T-helper 2 cell treated with Interferon-gamma antibody and Interleukin-4, amounts not matched to agents 5 μg/mL and 100 μg/mL, for 36 hours (primary cell): ENCODE results near the gene GAL3ST3.
"Not testable (repeated sequence)": the region's sequence is repeated elsewhere in the genome, so short reads cannot be mapped to it uniquely, and the experiment has no call there.

Source experiments
- DNase-seq: peaks from one replicate; pipeline ENCODE4 v3.0.0; 2021; ENCODE audit warnings: low spot score
- H3K27ac Mint-ChIP-seq: one replicate; pipeline ENCODE4 v1.8.0; 2021; ENCODE audit warnings: mild to moderate bottlenecking, mixed read lengths
- H3K27me3 Mint-ChIP-seq: one replicate; pipeline ENCODE4 v1.8.0; 2021; ENCODE audit warnings: low read depth, mixed read lengths
- H3K36me3 Mint-ChIP-seq: one replicate; pipeline ENCODE4 v1.8.0; 2021; ENCODE audit warnings: low read depth, mixed read lengths
- H3K4me1 Mint-ChIP-seq: one replicate; pipeline ENCODE4 v1.8.0; 2021; ENCODE audit warnings: low read depth, mixed read lengths
- H3K4me3 Mint-ChIP-seq: one replicate; pipeline ENCODE4 v1.8.0; 2022; ENCODE audit warnings: mild to moderate bottlenecking, moderate library complexity, mixed read lengths
- H3K9me3 Mint-ChIP-seq: one replicate; pipeline ENCODE4 v1.8.0; 2021; ENCODE audit warnings: mixed read lengths

Gene GAL3ST3

DNA sequence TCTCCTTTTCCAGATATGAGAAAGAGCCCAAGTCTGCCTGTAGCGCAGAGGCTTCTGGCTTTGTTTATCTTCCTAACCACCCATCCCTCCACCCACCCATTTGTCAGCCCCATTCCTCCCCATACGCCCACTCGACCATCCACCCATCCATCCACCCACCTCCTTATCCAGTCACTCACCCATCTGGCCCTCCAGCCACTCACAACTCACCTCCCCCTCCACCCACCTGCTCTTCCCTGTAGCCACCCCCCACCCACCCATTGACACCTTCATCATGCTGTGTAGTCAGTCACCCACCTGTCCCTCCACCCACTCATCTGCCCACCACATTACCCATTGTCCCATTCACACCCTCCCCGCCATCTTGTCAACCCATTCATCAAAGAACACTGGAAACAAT is 31.6 kb downstream of the GAL3ST3 start:
- Mint-ChIP-seq H3K27ac (no peak overlapping the region), H3K36me3 (no peaks in the 10 kb centered on the region), H3K9me3 (no peaks in the 10 kb centered on the region), H3K27me3 (peaks cover 10% of the 10 kb centered on the region), H3K4me1 (peaks cover 7% of the 10 kb centered on the region), H3K4me3 (no peak overlapping the region)
- DNase-seq: peak; percentile 19

DNA sequence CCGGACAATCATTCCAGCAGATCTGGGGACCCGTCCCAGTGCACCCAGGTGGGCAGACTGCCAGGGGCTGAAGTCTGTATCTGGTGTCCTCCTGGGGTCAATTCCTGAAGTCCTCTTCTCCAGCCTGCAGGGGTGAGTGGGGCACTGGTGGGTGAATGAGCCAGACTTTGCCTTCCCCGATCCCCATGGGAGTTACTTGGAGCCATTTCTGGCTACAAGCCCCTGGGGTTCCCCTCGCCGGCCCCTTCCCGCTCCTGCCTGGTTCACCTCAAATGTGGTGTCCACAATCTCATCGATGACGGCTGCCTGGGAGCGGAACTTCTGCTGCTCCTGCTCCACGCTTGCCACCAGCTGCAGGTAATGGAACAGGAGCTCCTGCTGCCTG is 32.2 kb downstream of the GAL3ST3 start:
- no peak for DNase-seq
- Mint-ChIP-seq H3K27me3 (peaks cover 10% of the 10 kb centered on the region), H3K4me1 (peaks cover 4% of the 10 kb centered on the region), H3K9me3 (no peaks in the 10 kb centered on the region), H3K4me3 (no peak overlapping the region), H3K27ac (no peak overlapping the region), H3K36me3 (no peaks in the 10 kb centered on the region)

DNA sequence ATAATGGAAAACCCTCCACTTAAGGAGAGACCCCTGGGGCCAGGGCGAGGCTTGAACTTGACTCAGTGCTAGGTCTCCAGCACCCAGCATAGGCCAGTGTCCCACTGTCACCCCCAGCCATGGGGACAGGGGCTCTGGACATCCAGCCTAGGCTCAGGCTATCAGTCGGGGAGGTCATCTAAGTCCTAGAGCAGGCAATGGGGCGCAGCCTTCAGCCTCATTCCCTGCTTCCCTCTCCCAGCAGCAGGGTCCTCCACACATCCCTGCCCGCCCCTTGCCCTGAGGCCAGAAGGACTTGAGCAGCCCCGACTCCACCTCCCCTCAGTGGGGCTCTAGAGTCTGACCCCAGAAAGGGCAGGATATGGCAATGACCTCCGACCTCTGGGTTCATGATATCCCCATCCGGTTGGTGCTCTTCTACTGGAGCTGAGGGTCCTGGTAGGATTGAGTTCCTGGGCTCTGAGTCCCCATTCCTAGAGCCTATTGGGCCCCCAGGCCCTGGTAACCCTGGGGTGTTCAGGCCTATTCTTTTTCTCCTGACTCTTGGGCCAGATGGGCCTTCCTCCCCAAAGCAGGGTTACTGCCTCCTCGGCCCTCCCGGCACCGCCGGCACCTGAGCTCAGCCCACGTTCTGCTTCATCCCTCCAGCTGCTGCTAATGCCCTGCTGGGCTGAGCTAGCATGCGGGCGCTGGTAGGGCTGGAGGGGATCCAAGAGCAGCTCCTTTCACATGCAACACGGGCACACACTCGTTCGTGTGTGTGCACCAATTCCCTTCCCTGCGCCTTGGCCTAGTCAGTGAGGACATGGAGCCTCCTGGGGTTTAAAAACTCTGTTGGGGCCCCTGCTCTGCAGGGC is 32.8 kb downstream of the GAL3ST3 start:
- H3K27ac Mint-ChIP-seq: no peak overlapping the region

DNA sequence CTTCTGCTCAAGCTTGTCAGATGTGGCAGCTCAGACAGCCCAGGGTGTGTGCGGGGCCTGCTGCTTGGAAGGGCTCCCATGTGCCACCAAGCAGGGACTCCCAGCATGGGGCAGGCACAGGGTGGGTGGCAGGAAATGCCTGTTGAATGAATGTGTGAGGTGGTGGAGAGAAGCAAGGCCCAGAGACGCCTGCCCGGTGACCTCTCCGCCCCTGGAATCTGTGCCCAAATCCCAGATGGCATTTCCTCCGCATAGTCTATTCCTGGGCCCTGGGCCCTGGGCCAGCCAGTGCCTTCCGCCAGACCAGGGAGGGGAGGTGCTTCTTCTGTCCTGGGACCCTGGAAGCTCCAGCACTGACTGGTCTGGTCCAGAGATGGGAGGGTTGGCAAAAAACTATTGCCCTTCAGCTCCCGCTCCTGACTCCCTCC is 33.5 kb downstream of the GAL3ST3 start:
- Mint-ChIP-seq H3K27me3 (peaks cover 20% of the 10 kb centered on the region), H3K27ac (no peak overlapping the region), H3K4me1 (no peaks in the 10 kb centered on the region), H3K9me3 (no peaks in the 10 kb centered on the region), H3K36me3 (no peaks in the 10 kb centered on the region), H3K4me3 (no peak overlapping the region)
- DNase-seq: no peak

More for the DNA sequence above, 32.8 kb downstream of the GAL3ST3 start:
- Mint-ChIP-seq H3K4me1 (peaks cover 1% of the 10 kb centered on the region), H3K9me3 (no peaks in the 10 kb centered on the region), H3K27me3 (peaks cover 14% of the 10 kb centered on the region), H3K36me3 (no peaks in the 10 kb centered on the region), H3K4me3 (no peak overlapping the region)
- DNase-seq: no peak

DNA sequence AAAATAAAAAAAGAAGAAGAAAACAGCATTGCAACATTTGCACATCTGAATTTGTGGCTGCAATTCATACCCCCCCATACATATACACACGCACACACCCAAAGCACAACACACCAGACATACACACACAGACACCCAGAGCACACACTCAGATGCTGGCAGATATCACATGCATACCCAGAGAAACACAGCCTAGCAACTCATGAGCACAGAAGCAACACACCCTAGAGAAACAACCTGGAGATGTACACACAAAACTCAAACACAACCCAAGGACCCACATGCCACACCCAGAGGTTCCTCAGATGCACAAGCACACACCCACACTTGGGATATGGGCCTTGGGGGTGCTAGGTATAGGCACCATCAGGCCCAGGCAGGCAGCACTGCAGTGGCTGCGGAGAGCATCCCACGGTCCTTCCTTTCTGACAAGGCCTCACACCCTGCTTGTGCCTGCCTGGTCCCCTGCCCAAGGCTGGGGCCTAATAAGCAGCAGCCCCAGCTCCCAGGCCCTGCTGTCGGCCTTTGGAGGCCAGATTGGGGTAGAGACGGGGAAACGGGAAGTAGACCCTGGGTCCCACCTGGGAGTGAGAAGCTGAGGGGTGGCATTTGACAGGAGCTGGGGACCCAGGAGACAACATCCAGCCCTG is 34.0 kb downstream of the GAL3ST3 start:
- no peak overlapping the region for H3K27ac Mint-ChIP-seq
- no peak overlapping the region for H3K4me3 Mint-ChIP-seq
- H3K36me3 Mint-ChIP-seq: no peaks in the 10 kb centered on the region
- no peak for DNase-seq
- H3K27me3 Mint-ChIP-seq: peaks cover 23% of the 10 kb centered on the region
- H3K4me1 Mint-ChIP-seq: no peaks in the 10 kb centered on the region
- no peaks in the 10 kb centered on the region for H3K9me3 Mint-ChIP-seq

DNA sequence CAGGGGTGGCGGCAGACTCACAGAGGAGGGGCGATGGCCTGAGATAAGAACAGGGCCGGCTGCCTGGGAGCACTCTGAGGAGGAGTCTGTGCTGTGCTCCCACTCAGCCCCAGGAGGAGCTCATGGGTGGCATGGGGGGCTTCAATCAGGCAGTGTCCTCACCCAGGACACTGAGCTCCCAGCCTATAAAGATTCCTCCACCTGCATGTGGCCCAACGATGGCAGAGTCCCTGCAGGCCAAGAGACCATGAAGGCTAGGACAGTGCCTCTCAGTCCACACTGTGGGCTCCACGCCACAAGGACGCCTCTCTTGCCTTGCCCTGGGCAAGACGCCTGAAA is 35.2 kb downstream of the GAL3ST3 start:
- Mint-ChIP-seq H3K27me3 (peaks cover 23% of the 10 kb centered on the region), H3K9me3 (no peaks in the 10 kb centered on the region)

DNA sequence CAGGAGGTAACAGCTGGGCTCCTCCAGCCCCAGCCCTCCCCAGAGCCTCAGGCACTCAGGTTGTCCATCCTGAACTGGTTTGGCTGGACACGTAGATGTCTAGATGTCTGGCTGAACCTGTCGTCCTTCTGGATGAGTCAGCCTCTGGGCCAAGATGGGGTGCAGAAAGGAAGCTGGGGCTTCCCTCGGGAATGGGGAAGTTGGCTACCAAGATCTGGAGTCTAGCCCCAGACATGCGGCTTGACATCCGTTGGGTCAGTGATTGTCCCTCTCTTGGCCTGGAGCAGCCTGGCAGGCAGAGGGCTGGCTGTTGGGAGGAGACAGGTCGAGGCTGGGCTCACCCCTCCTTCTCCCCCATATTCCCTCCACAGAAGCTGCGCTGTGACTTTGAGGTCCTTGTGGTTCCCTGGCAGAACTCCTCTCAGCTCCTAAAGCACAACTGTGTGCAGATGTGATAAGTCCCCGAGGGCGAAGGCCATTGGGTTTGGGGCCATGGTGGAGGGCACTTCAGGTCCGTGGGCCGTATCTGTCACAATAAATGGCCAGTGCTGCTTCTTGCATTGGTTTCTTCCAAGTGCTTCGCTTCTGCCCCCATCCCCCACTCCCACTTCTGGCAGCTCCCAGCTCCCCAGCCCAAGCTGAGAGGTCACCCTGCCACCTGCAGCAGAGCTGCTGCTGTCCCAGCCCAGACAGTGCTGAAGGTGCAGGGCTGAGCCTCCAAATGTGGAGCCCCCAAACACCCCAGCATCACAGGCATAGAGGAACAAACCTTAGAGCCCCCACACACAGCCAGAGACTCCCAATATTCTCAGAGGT is 35.8 kb downstream of the GAL3ST3 start:
- Mint-ChIP-seq H3K27ac (no peak overlapping the region), H3K4me3 (no peak overlapping the region), H3K27me3 (peaks cover 23% of the 10 kb centered on the region)

More for the DNA sequence above, 35.2 kb downstream of the GAL3ST3 start:
- no peak for DNase-seq
- Mint-ChIP-seq H3K36me3 (no peaks in the 10 kb centered on the region), H3K27ac (no peak overlapping the region), H3K4me3 (no peak overlapping the region), H3K4me1 (no peaks in the 10 kb centered on the region)

DNA sequence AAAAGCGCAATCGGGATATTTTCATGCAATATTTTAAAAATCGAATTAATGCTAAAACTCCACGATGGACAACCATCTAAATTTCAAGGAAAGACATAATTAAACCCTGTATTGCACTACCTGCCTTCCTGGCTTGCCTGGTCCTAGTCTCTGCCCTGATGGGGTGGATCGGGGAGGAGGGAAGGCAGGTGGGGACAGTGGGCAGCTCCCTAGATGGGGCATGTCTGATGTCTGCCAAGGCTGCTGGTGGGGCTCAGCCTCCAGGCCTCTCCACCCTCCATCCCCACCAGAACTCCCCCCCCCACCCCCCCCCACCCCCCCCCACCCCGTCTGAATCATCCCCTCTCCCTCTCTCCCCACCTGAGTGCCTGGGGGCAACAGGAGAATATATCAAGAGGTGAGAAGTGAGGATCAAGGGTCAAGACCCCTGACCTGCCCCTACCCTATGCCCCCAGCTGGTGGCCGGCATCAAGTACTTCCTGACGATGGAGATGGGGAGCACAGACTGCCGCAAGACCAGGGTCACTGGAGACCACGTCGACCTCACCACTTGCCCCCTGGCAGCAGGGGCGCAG is 36.5 kb downstream of the GAL3ST3 start:
- Mint-ChIP-seq H3K4me3 (no peak overlapping the region), H3K9me3 (no peaks in the 10 kb centered on the region), H3K4me1 (no peaks in the 10 kb centered on the region), H3K27me3 (peaks cover 23% of the 10 kb centered on the region), H3K27ac (no peak overlapping the region), H3K36me3 (no peaks in the 10 kb centered on the region)
- no peak for DNase-seq

More for the DNA sequence above, 35.8 kb downstream of the GAL3ST3 start:
- no peaks in the 10 kb centered on the region for H3K36me3 Mint-ChIP-seq
- no peak for DNase-seq
- no peaks in the 10 kb centered on the region for H3K9me3 Mint-ChIP-seq
- no peaks in the 10 kb centered on the region for H3K4me1 Mint-ChIP-seq

DNA sequence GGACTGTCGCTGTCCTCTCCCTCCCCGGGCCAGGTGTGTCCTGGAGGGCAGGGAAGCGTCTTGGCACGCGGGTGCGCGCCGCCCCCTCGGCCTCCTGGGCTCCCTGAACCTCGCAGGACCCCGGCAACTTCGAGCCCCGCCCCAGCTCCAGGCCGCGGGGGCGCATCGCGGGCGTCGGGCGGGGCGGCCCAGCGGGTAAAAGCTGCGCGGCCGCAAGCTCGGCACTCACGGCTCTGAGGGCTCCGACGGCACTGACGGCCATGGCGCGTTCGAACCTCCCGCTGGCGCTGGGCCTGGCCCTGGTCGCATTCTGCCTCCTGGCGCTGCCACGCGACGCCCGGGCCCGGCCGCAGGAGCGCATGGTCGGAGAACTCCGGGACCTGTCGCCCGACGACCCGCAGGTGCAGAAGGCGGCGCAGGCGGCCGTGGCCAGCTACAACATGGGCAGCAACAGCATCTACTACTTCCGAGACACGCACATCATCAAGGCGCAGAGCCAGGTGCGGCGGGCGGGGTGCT is 37.1 kb downstream of the GAL3ST3 start, which contains the start of gene CST6:
TSS of gene CST6 (plus strand) at position 224 of the 519 bp plus-strand sequence. CDS start at position 261, 37 bp downstream.
- Mint-ChIP-seq H3K4me1 (no peaks in the 10 kb centered on the region), H3K27me3 (peaks cover 23% of the 10 kb centered on the region), H3K4me3 (no peak within 1 kb of the TSS), H3K27ac (no peak within 1 kb of the TSS), H3K36me3 (no peaks in the 10 kb centered on the region), H3K9me3 (no peaks in the 10 kb centered on the region)
- DNase-seq: no peak

DNA sequence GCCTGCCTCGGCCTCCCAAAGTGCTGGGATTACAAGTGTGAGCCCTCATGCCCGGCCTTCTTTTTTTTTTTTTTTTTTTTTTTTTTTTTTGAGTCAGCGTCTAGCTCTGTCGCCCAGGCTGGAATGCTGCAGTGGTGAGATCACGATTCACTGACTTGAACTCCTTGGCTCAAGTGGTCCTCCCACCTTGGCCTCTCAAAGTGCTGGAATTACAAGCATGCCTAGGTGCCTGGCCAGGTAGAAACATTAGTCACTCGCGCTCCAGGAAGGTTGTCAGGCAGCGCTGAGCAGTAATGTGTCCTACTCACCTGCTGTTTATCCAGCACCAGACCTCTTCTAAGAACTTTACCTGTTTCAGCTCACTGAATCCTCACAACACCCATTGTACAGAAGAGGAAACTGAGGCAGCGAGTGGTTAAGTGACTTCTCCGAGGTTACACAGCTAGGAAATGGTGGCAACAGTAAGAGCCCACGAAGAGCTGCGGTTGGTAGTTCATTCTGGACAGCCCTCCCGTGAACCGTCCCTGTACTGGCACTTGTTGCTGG is 37.6 kb downstream of the GAL3ST3 start:
- DNase-seq: no peak
- H3K4me1 Mint-ChIP-seq: no peaks in the 10 kb centered on the region
- peaks cover 23% of the 10 kb centered on the region for H3K27me3 Mint-ChIP-seq
- H3K9me3 Mint-ChIP-seq: no peaks in the 10 kb centered on the region
- H3K4me3 Mint-ChIP-seq: no peak overlapping the region
- no peaks in the 10 kb centered on the region for H3K36me3 Mint-ChIP-seq
- no peak overlapping the region for H3K27ac Mint-ChIP-seq

DNA sequence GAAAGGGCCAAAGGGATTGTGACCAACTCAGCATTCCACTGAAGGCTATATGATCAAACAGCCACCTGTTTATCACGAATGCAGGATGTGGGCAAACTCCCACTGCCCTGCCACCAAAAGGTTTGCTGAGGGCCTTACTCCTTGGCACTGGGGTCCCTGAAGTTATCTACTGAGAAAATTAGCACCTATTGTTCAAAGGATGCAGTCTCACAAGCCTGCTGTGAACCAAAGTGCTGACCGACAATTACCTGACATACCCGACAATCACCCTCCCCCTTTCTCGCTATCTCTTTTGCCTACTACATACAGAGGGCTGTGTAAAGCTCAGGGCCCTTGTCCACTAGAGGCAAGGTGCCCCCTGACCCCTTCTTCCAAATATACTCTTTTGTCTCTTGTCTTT is 38.9 kb downstream of the GAL3ST3 start:
- H3K9me3 Mint-ChIP-seq, H3K4me3 Mint-ChIP-seq, H3K36me3 Mint-ChIP-seq, DNase-seq, H3K27ac Mint-ChIP-seq, H3K4me1 Mint-ChIP-seq: not testable (repeated sequence)
- peaks cover 23% of the 10 kb centered on the region for H3K27me3 Mint-ChIP-seq

DNA sequence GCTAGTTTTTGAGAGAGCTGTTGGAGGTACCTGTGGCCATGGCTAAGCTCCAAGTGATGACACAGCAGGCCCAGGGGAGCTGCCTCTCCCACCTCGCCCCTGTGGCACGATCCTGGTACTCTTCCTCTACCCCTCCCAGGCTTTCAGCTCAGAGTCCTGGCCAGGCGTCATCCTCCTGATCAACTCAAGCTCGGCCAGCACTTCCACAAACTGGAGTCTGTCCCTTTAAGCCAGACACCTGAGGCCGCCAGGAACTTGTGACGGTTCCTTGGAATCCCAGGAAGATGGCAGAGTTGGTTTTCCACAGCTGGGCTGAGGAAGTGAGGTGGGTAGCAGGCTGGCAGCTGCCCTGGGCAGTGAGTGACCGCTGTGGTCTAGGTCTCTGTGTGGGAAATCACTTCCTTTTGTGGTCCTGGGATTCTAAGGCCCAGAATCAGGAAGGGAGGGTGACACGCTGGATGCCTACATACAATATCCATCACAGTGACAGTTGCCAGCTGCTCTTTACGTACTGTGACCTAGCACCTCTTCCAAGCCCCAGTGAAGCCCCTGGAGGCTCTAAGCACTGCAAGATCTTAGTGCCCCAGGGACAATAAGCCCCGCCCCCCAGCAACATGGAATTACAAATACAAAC is 40.4 kb downstream of the GAL3ST3 start:
- Mint-ChIP-seq H3K27ac (no peak overlapping the region), H3K4me3 (no peak overlapping the region), H3K36me3 (peaks cover 11% of the 10 kb centered on the region), H3K9me3 (no peaks in the 10 kb centered on the region), H3K4me1 (peaks cover 3% of the 10 kb centered on the region), H3K27me3 (peaks cover 23% of the 10 kb centered on the region)
- DNase-seq: no peak

DNA sequence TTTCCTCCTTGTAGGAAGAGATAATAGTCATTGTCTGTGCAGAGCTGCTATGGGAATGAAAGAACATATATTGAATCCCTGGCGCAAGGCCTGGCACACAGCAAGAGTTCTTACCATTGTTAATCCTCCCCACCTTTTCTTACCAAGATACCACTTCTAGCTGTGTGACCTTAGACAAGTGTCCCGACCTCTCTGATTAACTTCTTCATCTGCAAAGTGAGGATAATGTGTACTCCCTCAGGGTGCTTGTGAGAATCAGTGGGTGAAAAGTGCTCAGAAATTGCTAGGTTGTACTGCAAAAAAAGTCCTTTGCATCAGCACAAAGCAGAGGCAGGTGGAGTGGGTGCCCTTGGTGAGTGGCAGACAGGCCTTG is 40.9 kb downstream of the GAL3ST3 start:
- DNase-seq: no peak
- Mint-ChIP-seq H3K9me3 (no peaks in the 10 kb centered on the region), H3K4me3 (no peak overlapping the region), H3K27ac (no peak overlapping the region), H3K4me1 (peaks cover 8% of the 10 kb centered on the region), H3K27me3 (peaks cover 19% of the 10 kb centered on the region), H3K36me3 (peaks cover 11% of the 10 kb centered on the region)
